ENCODE measurements around the gene TMEM121. TPM values are rescaled to one million over a fixed set of nuclear protein-coding genes. Genes with fewer than 3 reads are reported as not detected.
A peak's percentile ranks its signal among the peaks of the same experiment; 100 is the strongest.

Gene TMEM121
- total and polyA plus RNA-seq, 10 of the 15 experiments (the other 5 are each of a cell fraction or from before 2014, with no cell fraction given) = 0.04 to 4.9 (median 1.2) TPM; not detected in 2

GRCh38 chr14:105481886-105482457 is 44.4 kb upstream of the TMEM121 start (continued):
- TF ChIP-seq REST (IDR thresholded peaks at IDR 0.05; ENCODE audit: low read depth, low read length) = no peak
- no peak for TF ChIP-seq SMAD5 (IDR thresholded peaks at IDR 0.05; ENCODE audit: low read depth)
- peak; percentile 38 to 96; a peak in 3 of 4 replicates for TF ChIP-seq EP300 (IDR thresholded peaks at IDR 0.05; ENCODE audit: borderline replicate concordance in 1 of 2, control insufficient read depth in 1 of 2, low read depth in 2 of 2, low read length in 2 of 2)
- no peak for TF ChIP-seq EED (IDR thresholded peaks at IDR 0.05; ENCODE audit: low read depth)
- TF ChIP-seq BMI1 (IDR thresholded peaks at IDR 0.05; ENCODE audit: borderline replicate concordance) = peak; percentile 96
- peak; percentile 54; the same call in 1 of the 2 replicates for TF ChIP-seq FOXK2 (IDR thresholded peaks at IDR 0.05)
- TF ChIP-seq RUNX3 (IDR thresholded peaks at IDR 0.05; ENCODE audit: low read length) = no peak
- TF ChIP-seq HDGF (IDR thresholded peaks at IDR 0.05) = peak; percentile 85
- TF ChIP-seq ZNF24 (IDR thresholded peaks at IDR 0.05) = no peak
- peak; percentile 70; the same call in 1 of the 2 replicates for TF ChIP-seq NR2F1 (conservative IDR thresholded peaks at IDR 0.05)
- TF ChIP-seq SUPT20H (IDR thresholded peaks at IDR 0.05; ENCODE audit: borderline replicate concordance, control insufficient read depth, low read depth, low read length) = no peak
- TF ChIP-seq KLF5 (IDR thresholded peaks at IDR 0.05; ENCODE audit: partially characterized antibody) = peak; percentile 60
- TF ChIP-seq BHLHE40 (IDR thresholded peaks at IDR 0.05; ENCODE audit: borderline replicate concordance in 1 of 2, low read depth in 2 of 2, low read length in 1 of 2) = peak in 1 of 2 experiments; percentile 47; a peak in 1 of 4 replicates
- TF ChIP-seq ATF7 (IDR thresholded peaks at IDR 0.05; ENCODE audit: low read depth) = peak; percentile 77; the same call in 1 of the 2 replicates
- no peak for TF ChIP-seq ZSCAN29 (IDR thresholded peaks at IDR 0.05)
- peak; percentile 24; the same call in 1 of the 2 replicates for TF ChIP-seq MTA2 (IDR thresholded peaks at IDR 0.05; ENCODE audit: low read depth)
- 0 out of 2 replicates have a peak, but pooled peaks have one; percentile 33 for TF ChIP-seq NKRF (conservative IDR thresholded peaks at IDR 0.05)
- no peak for TF ChIP-seq HSF1 (IDR thresholded peaks at IDR 0.05; ENCODE audit: low read depth, low read length)
- TF ChIP-seq MXI1 (IDR thresholded peaks at IDR 0.05; ENCODE audit: low read depth, low read length) = peak; percentile 86
- TF ChIP-seq NR2C1 (IDR thresholded peaks at IDR 0.05) = peak; percentile 16; the same call in 1 of the 2 replicates
- no peak for TF ChIP-seq GABPA (IDR thresholded peaks at IDR 0.05; ENCODE audit: low read depth)

Measured in GM12878 (cell line).